Stomach smooth muscle (tissue), 2 donors: ENCODE data around the gene PIP4P1.
A peak's percentile ranks its signal among the peaks of the same experiment; 100 is the strongest.

Experiments
- H3K27ac ChIP-seq: one replicate; pipeline ENCODE4 v1.7.0; 2013; ENCODE audit warnings: mild to moderate bottlenecking, low read length, inconsistent platforms
- H3K27me3 ChIP-seq, 2 donors: one replicate each; pipeline ENCODE4 v1.7.0; 2013; ENCODE audit warnings: low read length in 2 of 2; ENCODE audit not compliant: insufficient read depth in 2 of 2, control insufficient read depth in 1 of 2
- H3K36me3 ChIP-seq, 2 donors: one replicate each; pipeline ENCODE4 v1.7.0; 2013; ENCODE audit warnings: low read length in 2 of 2; ENCODE audit not compliant: control insufficient read depth in 2 of 2, insufficient read depth in 2 of 2
- H3K4me1 ChIP-seq: one replicate; pipeline ENCODE4 v1.7.0; 2013; ENCODE audit warnings: low read length; ENCODE audit not compliant: control insufficient read depth, insufficient read depth
- H3K4me3 ChIP-seq, 2 donors: one replicate each; pipeline ENCODE4 v1.7.0; 2013; ENCODE audit warnings: low read length in 2 of 2
- H3K9ac ChIP-seq, 2 donors: one replicate each; pipeline ENCODE4 v1.7.0; 2013; ENCODE audit warnings: low read length in 2 of 2, mild to moderate bottlenecking in 1 of 2
- H3K9me3 ChIP-seq, 2 donors: one replicate each; pipeline ENCODE4 v1.7.0; 2013; ENCODE audit warnings: low read length in 2 of 2; ENCODE audit not compliant: control insufficient read depth in 2 of 2
- donor health status: healthy.
- donor health status: Pancreatic carcinoma.

PIP4P1 gene

GRCh38 chr14:20477211-20477876 lies 16.1 kb upstream of the PIP4P1 start:
- H3K4me3 ChIP-seq = no peak overlapping the region
- H3K9ac ChIP-seq = no peak overlapping the region
- H3K4me1 ChIP-seq = no peaks in the 10 kb centered on the region
- H3K36me3 ChIP-seq = peaks cover 0 to 7% of the 10 kb centered on the region in 2 donors
- no peaks in the 10 kb centered on the region for H3K9me3 ChIP-seq
- H3K27ac ChIP-seq = peak overlapping the region; percentile 18
- no peaks in the 10 kb centered on the region for H3K27me3 ChIP-seq

DNA sequence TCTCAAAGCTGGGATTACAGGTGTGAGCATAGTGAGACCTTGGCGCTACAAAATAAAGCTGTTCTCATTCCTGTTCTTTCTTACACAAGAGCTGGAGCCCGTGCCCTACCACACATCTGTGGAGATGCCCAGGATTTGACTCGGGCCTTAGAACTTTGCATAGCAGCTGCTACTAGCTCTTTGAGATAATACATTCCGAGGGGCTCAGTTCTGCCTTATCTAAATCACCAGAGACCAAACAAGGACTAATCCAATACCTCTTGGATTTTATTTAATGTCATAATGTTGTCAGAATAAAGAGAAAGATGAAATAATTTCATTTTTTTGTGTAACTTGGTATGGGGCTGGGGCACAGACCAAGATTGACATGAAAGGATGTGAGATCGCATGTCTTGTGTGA lies 15.5 kb upstream of the PIP4P1 start:
- no peaks in the 10 kb centered on the region for H3K27me3 ChIP-seq
- no peak overlapping the region for H3K27ac ChIP-seq
- H3K9ac ChIP-seq = no peak overlapping the region
- H3K4me3 ChIP-seq = no peak overlapping the region
- peaks cover 0 to 7% of the 10 kb centered on the region in 2 donors for H3K36me3 ChIP-seq
- H3K9me3 ChIP-seq = no peaks in the 10 kb centered on the region
- H3K4me1 ChIP-seq = no peaks in the 10 kb centered on the region

GRCh38 chr14:20472536-20473169 lies 11.4 kb upstream of the PIP4P1 start:
- Histone ChIP-seq H3K4me3 (no peak overlapping the region), H3K27ac (no peak overlapping the region), H3K9me3 (no peaks in the 10 kb centered on the region), H3K4me1 (peaks cover 19% of the 10 kb centered on the region), H3K36me3 (peaks cover 0 to 7% of the 10 kb centered on the region in 2 donors), H3K9ac (no peak overlapping the region), H3K27me3 (no peaks in the 10 kb centered on the region)

DNA sequence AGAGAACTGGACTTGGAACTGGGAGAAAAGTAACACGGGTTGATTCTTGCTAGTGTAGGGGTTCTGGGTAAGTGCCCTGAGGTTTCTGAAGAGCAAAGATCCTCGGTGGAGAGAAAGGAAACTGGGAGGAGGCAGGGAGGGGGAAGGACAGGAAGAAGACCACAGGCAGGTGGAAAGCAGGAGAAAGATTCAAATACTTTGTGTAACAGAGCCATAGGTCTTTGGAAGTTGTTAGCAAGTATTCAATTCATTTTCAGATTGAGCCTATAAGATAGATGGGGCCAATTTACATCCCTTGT lies 9.3 kb upstream of the PIP4P1 start:
- Histone ChIP-seq H3K4me3 (peak overlapping the region; percentile 94 to 98), H3K27ac (no peak overlapping the region), H3K9me3 (no peaks in the 10 kb centered on the region), H3K36me3 (peaks cover 0 to 5% of the 10 kb centered on the region in 2 donors), H3K27me3 (no peaks in the 10 kb centered on the region), H3K4me1 (peaks cover 19% of the 10 kb centered on the region), H3K9ac (peak overlapping the region in 1 of 2 donors; percentile 83)

- no peaks in the 10 kb centered on the region for H3K9me3 ChIP-seq
- peak overlapping the region; percentile 83 to 85 for H3K9ac ChIP-seq
- peak overlapping the region; percentile 94 to 98 for H3K4me3 ChIP-seq
- H3K27ac ChIP-seq = peak overlapping the region; percentile 85
- peaks cover 19% of the 10 kb centered on the region for H3K4me1 ChIP-seq
- no peaks in the 10 kb centered on the region for H3K27me3 ChIP-seq
- peaks cover 0 to 2% of the 10 kb centered on the region in 2 donors for H3K36me3 ChIP-seq
Observed at GRCh38 chr14:20469890-20470602, 8.8 kb upstream of the PIP4P1 start.

DNA sequence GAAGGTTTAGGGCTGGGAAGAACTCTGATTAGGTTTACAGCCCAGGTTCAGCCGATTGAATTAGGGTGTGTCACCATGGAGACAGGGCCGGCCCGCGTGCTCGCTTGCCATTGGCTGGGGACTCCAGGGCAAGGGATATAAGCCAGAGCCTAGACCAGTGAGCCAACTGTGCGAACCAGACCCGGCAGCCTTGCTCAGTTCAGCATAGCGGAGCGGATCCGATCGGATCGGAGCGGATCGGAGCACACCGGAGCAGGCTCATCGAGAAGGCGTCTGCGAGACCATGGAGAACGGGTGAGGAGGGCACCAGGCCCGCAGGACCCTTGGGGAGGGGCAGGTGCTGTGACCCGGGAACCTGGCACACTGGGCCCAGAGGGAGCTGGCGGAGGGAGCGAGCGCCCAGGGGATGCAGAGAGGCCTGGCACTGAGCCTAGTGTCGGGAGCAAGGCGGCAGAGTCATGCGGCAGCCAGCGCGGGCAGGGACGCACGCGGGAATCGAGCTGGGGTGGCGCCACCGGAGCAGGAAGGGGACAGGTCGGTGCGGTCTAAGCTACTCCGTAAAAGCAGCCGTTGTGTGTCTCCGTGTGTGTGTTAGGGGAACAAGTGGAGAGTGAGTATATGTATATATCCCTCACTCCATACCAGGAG lies 8.1 kb upstream of the PIP4P1 start, which contains the start of gene PNP:
TSS of gene PNP (plus strand) at position 165 of the 648 bp plus-strand sequence. CDS start at position 284, 119 bp downstream.
- Histone ChIP-seq H3K9ac (peak within 1 kb of the TSS; percentile 83 to 85), H3K4me1 (peaks cover 19% of the 10 kb centered on the region), H3K4me3 (peak within 1 kb of the TSS; percentile 94 to 98), H3K27ac (peak within 1 kb of the TSS; percentile 85), H3K9me3 (no peaks in the 10 kb centered on the region), H3K27me3 (no peaks in the 10 kb centered on the region), H3K36me3 (no peaks in the 10 kb centered on the region)

DNA sequence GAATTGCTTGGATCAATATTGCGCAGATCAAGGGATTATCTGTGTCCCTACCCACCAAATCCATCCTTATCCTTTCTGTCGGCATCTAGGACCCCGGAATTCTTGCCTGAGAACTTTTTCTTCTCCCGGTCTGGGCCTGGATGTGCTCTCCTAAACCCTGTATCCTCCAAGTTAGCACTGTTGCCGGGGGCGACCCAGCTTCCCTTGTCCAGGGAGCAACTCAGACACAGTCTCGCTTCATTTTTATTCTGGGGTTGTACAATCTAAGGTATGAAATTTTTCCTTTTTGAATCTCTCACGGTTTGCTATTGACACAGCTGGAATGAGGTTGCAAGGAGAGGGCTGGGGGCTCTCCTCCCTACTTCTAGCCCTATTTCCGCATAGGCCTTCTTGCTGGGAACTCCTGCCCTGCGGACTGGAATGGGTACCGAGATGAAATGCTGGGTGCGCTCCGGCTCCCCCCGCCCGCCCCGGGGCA lies 7.6 kb upstream of the PIP4P1 start:
- Histone ChIP-seq H3K36me3 (no peaks in the 10 kb centered on the region), H3K9ac (peak overlapping the region; percentile 83 to 85), H3K27me3 (no peaks in the 10 kb centered on the region), H3K9me3 (no peaks in the 10 kb centered on the region), H3K4me1 (peaks cover 19% of the 10 kb centered on the region), H3K4me3 (peak overlapping the region; percentile 94 to 98), H3K27ac (peak overlapping the region; percentile 85)

- peaks cover 33% of the 10 kb centered on the region for H3K4me1 ChIP-seq
Observed at GRCh38 chr14:20460458-20461224, 593 bp downstream of the PIP4P1 start.

DNA sequence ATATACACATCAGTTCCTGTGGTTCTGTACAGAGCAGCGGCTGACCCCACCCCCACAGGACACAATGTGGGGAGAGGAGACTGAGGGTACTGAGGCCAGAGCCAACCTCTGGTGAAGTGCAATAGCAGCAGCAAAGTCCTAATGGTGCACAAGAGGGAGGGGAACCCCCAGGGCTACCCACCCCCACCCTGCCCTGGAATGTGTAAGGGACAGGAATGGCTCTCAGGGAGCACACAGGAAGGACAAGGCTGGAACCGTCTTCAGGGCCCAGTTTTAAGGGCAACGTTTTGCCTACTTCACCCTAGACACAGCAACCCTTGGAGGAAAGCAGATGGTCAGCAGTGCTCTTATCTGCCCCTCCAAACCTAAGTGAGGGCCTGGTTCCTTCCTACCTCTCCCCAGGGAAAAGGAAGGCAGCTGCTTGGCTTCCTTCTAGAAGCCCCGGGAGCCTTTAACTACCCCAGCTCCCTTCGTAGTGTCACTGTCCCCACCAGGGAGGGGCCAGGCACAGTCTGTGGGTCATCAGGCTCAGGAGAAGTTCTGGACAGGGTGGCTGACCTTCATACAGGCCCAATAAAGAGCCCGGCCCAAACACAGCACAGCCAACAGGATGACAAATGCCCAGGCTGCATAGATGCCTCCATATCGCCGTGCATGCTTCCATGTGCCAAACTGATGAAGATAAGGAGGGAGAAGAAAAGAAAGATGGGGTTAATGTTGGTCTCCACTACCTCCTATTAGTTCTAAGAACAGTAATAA lies 3.0 kb downstream of the PIP4P1 start:
- no peak overlapping the region for H3K4me3 ChIP-seq
- no peaks in the 10 kb centered on the region for H3K9me3 ChIP-seq
- peaks cover 26 to 27% of the 10 kb centered on the region in 2 donors for H3K36me3 ChIP-seq
- no peaks in the 10 kb centered on the region for H3K27me3 ChIP-seq
- H3K4me1 ChIP-seq = peaks cover 46% of the 10 kb centered on the region
- H3K27ac ChIP-seq = no peak overlapping the region
- H3K9ac ChIP-seq = no peak overlapping the region

More at GRCh38 chr14:20460458-20461224, 593 bp downstream of the PIP4P1 start:
- Histone ChIP-seq H3K4me3 (peak overlapping the region; percentile 91 to 94), H3K9me3 (no peaks in the 10 kb centered on the region), H3K27ac (peak overlapping the region; percentile 90), H3K27me3 (no peaks in the 10 kb centered on the region), H3K9ac (peak overlapping the region; percentile 86 to 90), H3K36me3 (peaks cover 26 to 27% of the 10 kb centered on the region in 2 donors)
